Keratinocyte (primary cell): ENCODE measurements around the gene OR11H7.

ENCODE experiments used
- CTCF ChIP-seq, 3 experiments: IDR thresholded peaks in 1 of 3; conservative IDR thresholded peaks in 1 of 3; optimal IDR thresholded peaks in 1 of 3; 2 replicates in 2 of 3; 3 replicates in 1 of 3; pipeline versions ENCODE3 to v1.5.1; 2011; ENCODE audit warnings: low read length in 3 of 3, mild to moderate bottlenecking in 3 of 3, moderate library complexity in 2 of 3, control low read depth in 1 of 3, inconsistent platforms in 1 of 3; ENCODE audit not compliant: insufficient read depth in 2 of 3; ENCODE audit errors: extremely low read depth in 1 of 3
- EZH2 ChIP-seq: IDR thresholded peaks from one replicate; pipeline ENCODE4 v1.6.1; 2012; ENCODE audit warnings: inconsistent platforms, mild to moderate bottlenecking, low read length, moderate library complexity

DNA sequence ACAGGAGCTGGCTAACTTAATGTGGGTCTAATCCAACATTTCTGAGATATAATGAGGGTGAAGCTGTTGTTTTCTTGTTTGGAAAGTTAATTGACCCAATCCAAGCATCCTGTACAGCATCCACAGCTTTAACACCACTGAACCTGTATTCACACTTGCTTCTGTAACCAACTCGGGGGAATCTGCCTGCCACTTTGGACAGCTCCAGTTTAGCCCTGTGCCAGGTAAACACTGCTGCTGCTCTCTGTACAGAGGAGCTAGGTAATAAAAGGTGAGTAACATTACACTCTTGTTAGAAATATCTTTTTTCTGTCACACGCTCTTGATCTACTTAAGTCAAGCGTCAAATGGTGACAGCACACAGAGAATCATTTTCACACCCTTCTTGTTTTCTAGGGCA lies 37.4 kb upstream of the OR11H7 start:
- no peak for TF ChIP-seq CTCF (optimal IDR thresholded peaks at IDR 0.05 in 1 of 3, IDR thresholded peaks at IDR 0.05 in 1 of 3, conservative IDR thresholded peaks at IDR 0.05 in 1 of 3; ENCODE audit: extremely low read depth in 1 of 3, insufficient read depth in 2 of 3, low read length in 3 of 3)
- no peak for TF ChIP-seq EZH2
